A673 (cell line): ENCODE results near the gene C12orf56.

Experiments used
- EZH2 ChIP-seq: fragments of 200-600 bp; sonication (generic); IDR thresholded peaks from 2 replicates; pipeline ENCODE4 v1.6.1; 2017; ENCODE audit warnings: borderline replicate concordance, low read depth, mild to moderate bottlenecking, mixed read lengths, antibody characterized with exemption, low read length; ENCODE audit not compliant: poor library complexity, severe bottlenecking
- TF ChIP-seq, protein P1 (sequence below): fragments of 300-800, 200-600 bp; sonication (generic); conservative IDR thresholded peaks from 2 replicates; pipeline ENCODE4 v1.5.1; 2017; ENCODE audit warnings: low read depth, mild to moderate bottlenecking, antibody characterized with exemption, low read length, moderate library complexity, mixed read lengths

DNA sequence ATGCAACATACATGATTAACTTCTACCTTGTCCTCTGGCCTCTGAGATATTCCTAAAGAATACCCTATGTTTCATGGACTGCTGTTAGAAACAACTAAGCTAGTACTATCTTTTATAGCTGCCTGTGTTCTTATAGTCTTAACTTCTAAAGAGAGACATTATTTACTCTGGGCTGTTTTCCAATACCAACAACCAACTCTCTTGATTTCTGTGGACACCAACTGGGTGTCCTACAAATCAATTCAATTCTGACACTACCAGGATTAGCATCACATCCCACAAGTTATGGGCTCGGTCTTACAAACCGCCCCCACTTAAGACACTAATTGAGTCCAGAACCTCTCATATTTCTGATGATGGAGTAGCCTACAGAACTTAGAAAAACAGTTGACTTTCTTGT lies 21.9 kb upstream of the C12orf56 start:
- TF ChIP-seq, protein P1, sequence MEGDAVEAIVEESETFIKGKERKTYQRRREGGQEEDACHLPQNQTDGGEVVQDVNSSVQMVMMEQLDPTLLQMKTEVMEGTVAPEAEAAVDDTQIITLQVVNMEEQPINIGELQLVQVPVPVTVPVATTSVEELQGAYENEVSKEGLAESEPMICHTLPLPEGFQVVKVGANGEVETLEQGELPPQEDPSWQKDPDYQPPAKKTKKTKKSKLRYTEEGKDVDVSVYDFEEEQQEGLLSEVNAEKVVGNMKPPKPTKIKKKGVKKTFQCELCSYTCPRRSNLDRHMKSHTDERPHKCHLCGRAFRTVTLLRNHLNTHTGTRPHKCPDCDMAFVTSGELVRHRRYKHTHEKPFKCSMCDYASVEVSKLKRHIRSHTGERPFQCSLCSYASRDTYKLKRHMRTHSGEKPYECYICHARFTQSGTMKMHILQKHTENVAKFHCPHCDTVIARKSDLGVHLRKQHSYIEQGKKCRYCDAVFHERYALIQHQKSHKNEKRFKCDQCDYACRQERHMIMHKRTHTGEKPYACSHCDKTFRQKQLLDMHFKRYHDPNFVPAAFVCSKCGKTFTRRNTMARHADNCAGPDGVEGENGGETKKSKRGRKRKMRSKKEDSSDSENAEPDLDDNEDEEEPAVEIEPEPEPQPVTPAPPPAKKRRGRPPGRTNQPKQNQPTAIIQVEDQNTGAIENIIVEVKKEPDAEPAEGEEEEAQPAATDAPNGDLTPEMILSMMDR, result no peak
- no peak for TF ChIP-seq EZH2
